ENCODE measurements around the gene SUPT20H. TPM values are rescaled to one million over a fixed set of nuclear protein-coding genes. Genes with fewer than 3 reads are reported as not detected.

The SUPT20H gene
- total and polyA plus RNA-seq, 2 donors (not counting 1 experiment from before 2014, with no cell fraction given): 56.5 to 57.5 TPM

DNA sequence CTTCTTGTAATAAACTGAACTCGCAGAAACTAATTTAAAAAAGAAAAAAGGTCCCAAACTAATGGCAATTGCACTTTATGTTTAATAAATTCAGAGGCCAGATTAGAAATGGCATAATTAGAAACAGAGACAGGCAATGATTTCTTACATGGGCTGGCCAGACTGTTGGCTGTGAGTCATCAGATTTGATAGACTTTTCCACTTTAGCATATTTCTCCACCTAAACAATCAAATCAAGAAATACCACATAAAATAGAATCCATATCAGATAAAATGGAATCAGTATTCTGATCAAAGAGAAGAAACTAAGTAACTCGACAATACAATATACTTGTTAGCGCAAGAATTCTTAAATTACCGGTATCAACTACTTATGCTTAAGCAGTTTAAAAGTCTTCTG lies 29.9 kb downstream of the SUPT20H start:
- TF ChIP-seq, protein P1, sequence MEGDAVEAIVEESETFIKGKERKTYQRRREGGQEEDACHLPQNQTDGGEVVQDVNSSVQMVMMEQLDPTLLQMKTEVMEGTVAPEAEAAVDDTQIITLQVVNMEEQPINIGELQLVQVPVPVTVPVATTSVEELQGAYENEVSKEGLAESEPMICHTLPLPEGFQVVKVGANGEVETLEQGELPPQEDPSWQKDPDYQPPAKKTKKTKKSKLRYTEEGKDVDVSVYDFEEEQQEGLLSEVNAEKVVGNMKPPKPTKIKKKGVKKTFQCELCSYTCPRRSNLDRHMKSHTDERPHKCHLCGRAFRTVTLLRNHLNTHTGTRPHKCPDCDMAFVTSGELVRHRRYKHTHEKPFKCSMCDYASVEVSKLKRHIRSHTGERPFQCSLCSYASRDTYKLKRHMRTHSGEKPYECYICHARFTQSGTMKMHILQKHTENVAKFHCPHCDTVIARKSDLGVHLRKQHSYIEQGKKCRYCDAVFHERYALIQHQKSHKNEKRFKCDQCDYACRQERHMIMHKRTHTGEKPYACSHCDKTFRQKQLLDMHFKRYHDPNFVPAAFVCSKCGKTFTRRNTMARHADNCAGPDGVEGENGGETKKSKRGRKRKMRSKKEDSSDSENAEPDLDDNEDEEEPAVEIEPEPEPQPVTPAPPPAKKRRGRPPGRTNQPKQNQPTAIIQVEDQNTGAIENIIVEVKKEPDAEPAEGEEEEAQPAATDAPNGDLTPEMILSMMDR (conservative IDR thresholded peaks at IDR 0.05 in 1 of 2, IDR thresholded peaks at IDR 0.05 in 1 of 2; ENCODE audit: low read depth in 1 of 2, low read length in 2 of 2): no peak
- no peak for TF ChIP-seq EZH2 (IDR thresholded peaks at IDR 0.05; ENCODE audit: low read length, missing control alignments)
- H3K27ac ChIP-seq (ENCODE audit: insufficient read depth, low read length): no peak overlapping the region
- H3K9me3 ChIP-seq (ENCODE audit: control insufficient read depth, insufficient read depth, low read depth, low read length): no peaks in the 10 kb centered on the region
- H3K4me2 ChIP-seq (ENCODE audit: extremely low read depth, insufficient read depth, low read length): no peak overlapping the region
- peaks cover 8% of the 10 kb centered on the region for H3K36me3 ChIP-seq (ENCODE audit: control insufficient read depth, insufficient read depth, low read length)
- no peaks in the 10 kb centered on the region for H4K20me1 ChIP-seq (ENCODE audit: control insufficient read depth, extremely low read depth, insufficient read depth, low read length)
- H3K9ac ChIP-seq (ENCODE audit: insufficient read depth, low read length): no peak overlapping the region
- DNase-seq (ENCODE audit: low read depth in 2 of 2): peak; percentile 4 to 49
- H3K4me3 ChIP-seq (replicated peaks in 1 of 4; ENCODE audit: control extremely low read depth in 1 of 4, insufficient read depth in 1 of 4, low read depth in 3 of 4, low read length in 4 of 4): no peak overlapping the region
- H3K27me3 ChIP-seq (ENCODE audit: control insufficient read depth, insufficient read depth, low read length): no peaks in the 10 kb centered on the region
- H3K4me1 ChIP-seq (ENCODE audit: control insufficient read depth, extremely low read depth, insufficient read depth, low read length): peaks cover 7% of the 10 kb centered on the region
- peaks cover 1% of the 10 kb centered on the region for H3K79me2 ChIP-seq (ENCODE audit: control insufficient read depth, insufficient read depth, low read length)
- H2AFZ ChIP-seq (ENCODE audit: low read length): no peak overlapping the region

- Histone ChIP-seq H3K79me2 (ENCODE audit: control insufficient read depth, insufficient read depth, low read length) (peaks cover 1% of the 10 kb centered on the region), H3K27me3 (ENCODE audit: control insufficient read depth, insufficient read depth, low read length) (no peaks in the 10 kb centered on the region), H3K36me3 (ENCODE audit: control insufficient read depth, insufficient read depth, low read length) (peaks cover 8% of the 10 kb centered on the region), H3K4me2 (ENCODE audit: extremely low read depth, insufficient read depth, low read length) (no peak overlapping the region), H2AFZ (ENCODE audit: low read length) (no peak overlapping the region), H3K9ac (ENCODE audit: insufficient read depth, low read length) (no peak overlapping the region), H4K20me1 (ENCODE audit: control insufficient read depth, extremely low read depth, insufficient read depth, low read length) (no peaks in the 10 kb centered on the region), H3K9me3 (ENCODE audit: control insufficient read depth, insufficient read depth, low read depth, low read length) (no peaks in the 10 kb centered on the region), H3K27ac (ENCODE audit: insufficient read depth, low read length) (no peak overlapping the region), H3K4me1 (ENCODE audit: control insufficient read depth, extremely low read depth, insufficient read depth, low read length) (peaks cover 9% of the 10 kb centered on the region), H3K4me3 (replicated peaks in 1 of 4; ENCODE audit: control extremely low read depth in 1 of 4, insufficient read depth in 1 of 4, low read depth in 3 of 4, low read length in 4 of 4) (no peak overlapping the region)
- DNase-seq (ENCODE audit: low read depth in 2 of 2): no peak
- TF ChIP-seq EZH2 (IDR thresholded peaks at IDR 0.05; ENCODE audit: low read length, missing control alignments): no peak
- TF ChIP-seq, protein P1 (conservative IDR thresholded peaks at IDR 0.05 in 1 of 2, IDR thresholded peaks at IDR 0.05 in 1 of 2; ENCODE audit: low read depth in 1 of 2, low read length in 2 of 2): no peak
These were observed 31.8 kb downstream of the SUPT20H start for GRCh38 chr13:37027639-37028038.

- Histone ChIP-seq H3K9me3 (ENCODE audit: control insufficient read depth, insufficient read depth, low read depth, low read length) (no peaks in the 10 kb centered on the region), H3K4me2 (ENCODE audit: extremely low read depth, insufficient read depth, low read length) (no peak overlapping the region), H3K36me3 (ENCODE audit: control insufficient read depth, insufficient read depth, low read length) (peaks cover 10% of the 10 kb centered on the region), H3K79me2 (ENCODE audit: control insufficient read depth, insufficient read depth, low read length) (peaks cover 1% of the 10 kb centered on the region), H4K20me1 (ENCODE audit: control insufficient read depth, extremely low read depth, insufficient read depth, low read length) (no peaks in the 10 kb centered on the region), H3K27ac (ENCODE audit: insufficient read depth, low read length) (no peak overlapping the region), H3K9ac (ENCODE audit: insufficient read depth, low read length) (no peak overlapping the region), H3K4me1 (ENCODE audit: control insufficient read depth, extremely low read depth, insufficient read depth, low read length) (peaks cover 9% of the 10 kb centered on the region), H3K4me3 (replicated peaks in 1 of 4; ENCODE audit: control extremely low read depth in 1 of 4, insufficient read depth in 1 of 4, low read depth in 3 of 4, low read length in 4 of 4) (no peak overlapping the region), H2AFZ (ENCODE audit: low read length) (no peak overlapping the region), H3K27me3 (ENCODE audit: control insufficient read depth, insufficient read depth, low read length) (no peaks in the 10 kb centered on the region)
- no peak for TF ChIP-seq EZH2 (IDR thresholded peaks at IDR 0.05; ENCODE audit: low read length, missing control alignments)
- TF ChIP-seq, protein P1 (conservative IDR thresholded peaks at IDR 0.05 in 1 of 2, IDR thresholded peaks at IDR 0.05 in 1 of 2; ENCODE audit: low read depth in 1 of 2, low read length in 2 of 2): no peak
- DNase-seq (ENCODE audit: low read depth in 2 of 2): no peak
These were observed 32.7 kb downstream of the SUPT20H start for GRCh38 chr13:37026771-37027170.

All from fibroblast of lung (primary cell).